B cell (primary cell): ENCODE measurements around the gene LBR. TPM values are rescaled to one million over a fixed set of nuclear protein-coding genes. Genes with fewer than 3 reads are reported as not detected.
A peak's percentile ranks its signal among the peaks of the same experiment; 100 is the strongest.

Experiments used
- ATAC-seq: fragments of 200-7000 bp; cut with Tn5 transposase; one replicate; pipeline ENCODE4 v1.10.0; 2021; ENCODE audit warnings: low read depth, mild to moderate bottlenecking, moderate number of reproducible peaks, moderate library complexity
- CTCF ChIA-PET: fragments of 350-600 bp; sonication (Branson Sonifier 250); formaldehyde crosslinking; loops from one replicate; lab custom pipeline; 2021; ENCODE audit warnings: antibody characterized with exemption, inconsistent platforms; lab: Charles Lee
- POLR2A ChIA-PET: fragments of 350-600 bp; sonication (Branson Sonifier 250); formaldehyde crosslinking; loops from one replicate; lab custom pipeline; 2021; ENCODE audit warnings: antibody characterized with exemption; lab: Charles Lee
- DNase-seq: peaks from one replicate; pipeline ENCODE4 v3.0.0; 2013
- H2AFZ ChIP-seq: 2 replicates; pipeline ENCODE4 v1.6.1; 2012; ENCODE audit warnings: mild to moderate bottlenecking, low read depth, low read length; ENCODE audit not compliant: insufficient read depth, poor library complexity, severe bottlenecking
- H3K27ac ChIP-seq, 2 donors: 1 replicate in 1 of 2; 2 replicates in 1 of 2; pipeline ENCODE4 v1.5.1; 2012 to 2013; ENCODE audit warnings: low read length in 2 of 2, mild to moderate bottlenecking in 2 of 2, moderate library complexity in 1 of 2
- H3K27me3 ChIP-seq, 4 experiments: fragments of 200-600 bp in 1 of 4; sonication (generic) in 1 of 4; replicated peaks in 1 of 4; 1 replicate in 2 of 4; 2 replicates in 2 of 4; pipeline versions ENCODE4 v1.6.1 to v1.7.0; 2013 to 2016; ENCODE audit warnings: low read length in 3 of 4, mild to moderate bottlenecking in 2 of 4, mixed read lengths in 1 of 4, moderate library complexity in 1 of 4; ENCODE audit not compliant: insufficient read depth in 4 of 4, control insufficient read depth in 3 of 4; ENCODE audit errors: control extremely low read depth in 1 of 4
- H3K36me3 ChIP-seq, 2 experiments: replicated peaks in 1 of 2; 1 replicate in 1 of 2; 2 replicates in 1 of 2; pipeline versions ENCODE4 v1.6.1 to v1.7.1; 2013; ENCODE audit warnings: low read length in 1 of 2; ENCODE audit not compliant: insufficient read depth in 2 of 2, control insufficient read depth in 1 of 2; ENCODE audit errors: control extremely low read depth in 1 of 2, extremely low read depth in 1 of 2
- H3K4me1 ChIP-seq, 2 donors: fragments of 200-600 bp in 1 of 2; sonication (generic) in 1 of 2; 1 replicate in 1 of 2; 2 replicates in 1 of 2; pipeline versions ENCODE4 v1.5.1 to v1.6.1; 2013 to 2017; ENCODE audit warnings: low read length in 2 of 2; ENCODE audit not compliant: control insufficient read depth in 2 of 2, insufficient read depth in 2 of 2
- H3K4me2 ChIP-seq: replicated peaks from 2 replicates; pipeline ENCODE3; 2012; ENCODE audit warnings: mild to moderate bottlenecking, low read depth, low read length; ENCODE audit not compliant: poor library complexity, severe bottlenecking
- H3K4me3 ChIP-seq, 5 experiments: fragments of 200-600 bp in 1 of 5; sonication (generic) in 1 of 5; 1 replicate in 3 of 5; 2 replicates in 2 of 5; pipeline versions ENCODE4 v1.5.1 to v1.7.0; 2011 to 2016; ENCODE audit warnings: low read length in 4 of 5, mild to moderate bottlenecking in 4 of 5, low read depth in 2 of 5, control low read depth in 1 of 5, moderate library complexity in 1 of 5; ENCODE audit not compliant: insufficient read depth in 1 of 5; ENCODE audit errors: control extremely low read depth in 1 of 5, extremely low read depth in 1 of 5
- H3K79me2 ChIP-seq: fragments of 200-600 bp; sonication (generic); one replicate; pipeline ENCODE4 v1.6.0; 2016; ENCODE audit warnings: low read length; ENCODE audit not compliant: control insufficient read depth, insufficient read depth
- H3K9ac ChIP-seq: fragments of 200-600 bp; sonication (generic); 2 replicates; pipeline ENCODE4 v1.6.1; 2017; ENCODE audit warnings: mild to moderate bottlenecking, low read length, moderate library complexity
- H3K9me3 ChIP-seq, 3 donors: one replicate each; pipeline versions ENCODE4 v1.6.1 to v1.7.1; 2013; ENCODE audit warnings: low read length in 2 of 3; ENCODE audit not compliant: control insufficient read depth in 2 of 3, insufficient read depth in 1 of 3; ENCODE audit errors: control extremely low read depth in 1 of 3
- H4K20me1 ChIP-seq: 2 replicates; pipeline ENCODE4 v1.6.0; 2012; ENCODE audit warnings: mild to moderate bottlenecking, low read length; ENCODE audit not compliant: insufficient read depth, control insufficient read depth, poor library complexity, severe bottlenecking
- H3K27ac Mint-ChIP-seq: one replicate; pipeline ENCODE4 v1.8.0; 2021; ENCODE audit warnings: mixed read lengths
- H3K27me3 Mint-ChIP-seq: one replicate; pipeline ENCODE4 v1.8.0; 2021; ENCODE audit warnings: mixed read lengths
- H3K4me1 Mint-ChIP-seq: one replicate; pipeline ENCODE4 v1.8.0; 2021; ENCODE audit warnings: mixed read lengths
- H3K4me3 Mint-ChIP-seq: one replicate; pipeline ENCODE4 v1.8.0; 2021; ENCODE audit warnings: mixed read lengths
- H3K9me3 Mint-ChIP-seq: one replicate; pipeline ENCODE4 v1.8.0; 2022; ENCODE audit warnings: mixed read lengths; ENCODE audit not compliant: insufficient read depth
- EZH2 ChIP-seq: IDR thresholded peaks from 2 replicates; pipeline ENCODE4 v1.6.1; 2012; ENCODE audit warnings: borderline replicate concordance, low read depth, mild to moderate bottlenecking, moderate library complexity, low read length; ENCODE audit not compliant: insufficient read depth, poor library complexity, severe bottlenecking
- WGBS: methylation state at CpG from one replicate; pipeline ENCODE4 v1.1.5; 2013; ENCODE audit warnings: missing lambda C conversion rate; ENCODE audit not compliant: insufficient coverage; 5-methylcytosine and 5-hydroxymethylcytosine counted together
- intact Hi-C: fragments of 100-400 bp; cut with micrococcal nuclease; formaldehyde crosslinking; loops from one replicate; pipeline ENCODE4 v1.10.0; 2022
- polyA plus RNA-seq: library from polyadenylated mRNA; depleted of rRNA; stranded (reverse); fragments of >200 nt; gene quantifications from 2 replicates; pipeline ENCODE4 v1.2.3, GENCODE V29; 2012
- total RNA-seq, 2 donors: library from RNA; stranded (reverse); fragments of 120-200 nt in 1 of 2; gene quantifications; 1 replicate in 1 of 2; 2 replicates in 1 of 2; pipeline versions ENCODE4 v1.2.3 to v1.2.4, GENCODE V29; 2013 to 2022
- TF ChIP-seq, protein P1 (sequence below): fragments of 200-600 bp; IDR thresholded peaks from one replicate; pipeline ENCODE4 v1.8.0; 2022; ENCODE audit warnings: antibody characterized with exemption, mild to moderate bottlenecking

The LBR gene
- total and polyA plus RNA-seq, 2 donors (not counting 1 experiment from before 2014, with no cell fraction given) = 19.3 to 167 TPM

DNA sequence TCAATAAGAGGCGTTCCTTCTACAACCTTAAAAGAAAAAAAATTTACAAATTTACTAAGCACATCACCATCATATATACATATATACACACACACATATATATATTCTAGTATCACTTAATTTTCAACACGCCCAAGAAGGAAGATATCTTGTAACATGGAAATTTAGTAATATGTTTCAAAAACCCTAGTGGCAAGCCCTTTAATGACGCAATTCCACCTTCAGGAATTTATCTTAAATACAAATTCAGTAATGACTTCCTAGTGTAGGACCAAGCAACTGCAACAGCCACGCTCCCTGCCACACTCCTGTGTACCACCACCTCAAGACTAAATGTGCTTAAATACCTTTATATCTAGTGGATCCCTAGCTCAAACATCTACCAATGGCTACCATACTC is 12.5 kb downstream of the LBR start:
- no peak overlapping the region for H3K4me3 Mint-ChIP-seq
- peaks cover 7 to 87% of the 10 kb centered on the region in 2 experiments for H3K36me3 ChIP-seq
- H3K4me3 ChIP-seq = no peak overlapping the region
- no peaks in the 10 kb centered on the region for H3K27me3 Mint-ChIP-seq
- POLR2A ChIA-PET = no interaction called here
- H2AFZ ChIP-seq = no peak overlapping the region
- H3K4me1 ChIP-seq = peaks cover 11 to 13% of the 10 kb centered on the region in 2 donors
- CTCF ChIA-PET = no interaction called here
- no peak overlapping the region for H3K27ac Mint-ChIP-seq
- H4K20me1 ChIP-seq = peaks cover 33% of the 10 kb centered on the region
- H3K9me3 Mint-ChIP-seq = no peaks in the 10 kb centered on the region
- no peak overlapping the region for H3K27ac ChIP-seq
- DNase-seq = no peak
- H3K4me2 ChIP-seq = no peak overlapping the region
- no peaks in the 10 kb centered on the region for H3K9me3 ChIP-seq
- no peak for ATAC-seq
- intact Hi-C loops = no loop called here
- H3K79me2 ChIP-seq = peaks cover 57% of the 10 kb centered on the region
- 100% methylated on average over 2 of the region's 4 CpGs for WGBS
- H3K27me3 ChIP-seq = no peaks in the 10 kb centered on the region
- H3K9ac ChIP-seq = no peak overlapping the region
- no peak for TF ChIP-seq EZH2
- TF ChIP-seq, protein P1, sequence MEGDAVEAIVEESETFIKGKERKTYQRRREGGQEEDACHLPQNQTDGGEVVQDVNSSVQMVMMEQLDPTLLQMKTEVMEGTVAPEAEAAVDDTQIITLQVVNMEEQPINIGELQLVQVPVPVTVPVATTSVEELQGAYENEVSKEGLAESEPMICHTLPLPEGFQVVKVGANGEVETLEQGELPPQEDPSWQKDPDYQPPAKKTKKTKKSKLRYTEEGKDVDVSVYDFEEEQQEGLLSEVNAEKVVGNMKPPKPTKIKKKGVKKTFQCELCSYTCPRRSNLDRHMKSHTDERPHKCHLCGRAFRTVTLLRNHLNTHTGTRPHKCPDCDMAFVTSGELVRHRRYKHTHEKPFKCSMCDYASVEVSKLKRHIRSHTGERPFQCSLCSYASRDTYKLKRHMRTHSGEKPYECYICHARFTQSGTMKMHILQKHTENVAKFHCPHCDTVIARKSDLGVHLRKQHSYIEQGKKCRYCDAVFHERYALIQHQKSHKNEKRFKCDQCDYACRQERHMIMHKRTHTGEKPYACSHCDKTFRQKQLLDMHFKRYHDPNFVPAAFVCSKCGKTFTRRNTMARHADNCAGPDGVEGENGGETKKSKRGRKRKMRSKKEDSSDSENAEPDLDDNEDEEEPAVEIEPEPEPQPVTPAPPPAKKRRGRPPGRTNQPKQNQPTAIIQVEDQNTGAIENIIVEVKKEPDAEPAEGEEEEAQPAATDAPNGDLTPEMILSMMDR = no peak
- H3K4me1 Mint-ChIP-seq = peaks cover 15% of the 10 kb centered on the region

DNA sequence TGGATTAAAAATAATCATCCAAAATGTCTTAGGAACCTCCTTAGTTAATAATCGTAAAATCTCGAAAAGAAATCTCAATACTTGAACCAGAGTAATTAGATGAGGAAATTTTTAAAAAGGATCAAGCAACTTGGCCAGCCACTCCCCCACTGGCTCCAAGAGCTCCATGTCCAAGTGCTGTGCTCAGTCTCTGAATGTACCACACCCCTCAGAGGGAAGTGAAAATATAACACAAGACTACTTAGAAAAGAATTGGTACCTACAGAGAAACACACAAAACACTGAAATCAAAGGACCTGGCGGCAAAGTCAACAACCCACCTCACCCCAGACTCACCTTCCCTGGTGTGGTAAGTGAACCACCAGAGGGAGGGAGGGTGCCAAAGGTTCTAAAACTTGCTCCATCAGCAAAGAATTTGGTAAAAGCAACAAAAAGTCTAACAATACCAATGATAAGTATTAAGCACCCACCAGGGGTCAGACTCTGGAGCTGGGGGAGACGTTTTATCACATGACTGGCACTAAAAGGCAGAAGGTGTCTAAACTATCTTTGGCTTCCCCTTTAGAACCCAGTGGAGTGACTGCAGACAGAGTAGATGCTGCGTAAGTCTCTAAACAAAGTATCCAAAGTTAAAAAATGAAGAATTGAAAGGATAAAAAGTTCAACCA is 14.0 kb downstream of the LBR start:
- H3K4me3 ChIP-seq = no peak overlapping the region
- H3K27me3 Mint-ChIP-seq = no peaks in the 10 kb centered on the region
- 40% methylated on average over 1 of the region's 5 CpGs for WGBS
- no peak overlapping the region for H2AFZ ChIP-seq
- ChIA-PET CTCF (interaction anchor here (0.9 to 1.1 kb wide), 4 partner anchors 11 to 68 kb away, joined by 3 to 4 read pairs (median 4); no protein-coding TSS in a partner anchor), POLR2A (interaction anchor here (0.7 kb wide), 1 partner anchor 15 kb away, joined by 3 read pairs; no protein-coding TSS in a partner anchor)
- H3K4me2 ChIP-seq = peak overlapping the region; percentile 11
- ATAC-seq = no peak
- peak overlapping the region in 1 of 2 donors; percentile 65 for H3K27ac ChIP-seq
- no peaks in the 10 kb centered on the region for H3K9me3 ChIP-seq
- H3K9me3 Mint-ChIP-seq = no peaks in the 10 kb centered on the region
- no peak overlapping the region for H3K9ac ChIP-seq
- peak overlapping the region; percentile 13 for H3K27ac Mint-ChIP-seq
- peaks cover 23% of the 10 kb centered on the region for H4K20me1 ChIP-seq
- peaks cover 43% of the 10 kb centered on the region for H3K79me2 ChIP-seq
- no peak overlapping the region for H3K4me3 Mint-ChIP-seq
- TF ChIP-seq, protein P1 = no peak
- TF ChIP-seq EZH2 = no peak
- intact Hi-C loops = no loop called here
- H3K4me1 ChIP-seq = peaks cover 11 to 13% of the 10 kb centered on the region in 2 donors
- H3K36me3 ChIP-seq = peaks cover 7 to 89% of the 10 kb centered on the region in 2 experiments
- H3K27me3 ChIP-seq = no peaks in the 10 kb centered on the region
- peaks cover 14% of the 10 kb centered on the region for H3K4me1 Mint-ChIP-seq
- DNase-seq = peak; percentile 51
